ENCODE measurements around the gene FHL5.
"Not testable (repeated sequence)": the region's sequence is repeated elsewhere in the genome, so short reads cannot be mapped to it uniquely, and the experiment has no call there.

FHL5 gene

GRCh38 chr6:96608074-96608473, 45.1 kb downstream of the FHL5 start:
- no peak overlapping the region for H3K4me3 ChIP-seq (ENCODE audit: low read depth, low read length)

GRCh38 chr6:96610019-96610418, 47.1 kb downstream of the FHL5 start:
- H3K4me3 ChIP-seq (ENCODE audit: low read depth, low read length): no peak overlapping the region

GRCh38 chr6:96611342-96611991, 48.5 kb downstream of the FHL5 start:
- H3K4me3 ChIP-seq (ENCODE audit: low read depth, low read length): no peak overlapping the region

- H3K4me3 ChIP-seq (ENCODE audit: low read depth, low read length): no peak overlapping the region
Observed at GRCh38 chr6:96613291-96613999, 50.5 kb downstream of the FHL5 start.

- no peak overlapping the region for H3K4me3 ChIP-seq (ENCODE audit: low read depth, low read length)
Observed at GRCh38 chr6:96620851-96621250, 57.9 kb downstream of the FHL5 start.

GRCh38 chr6:96621983-96622382, 59.1 kb downstream of the FHL5 start:
- H3K4me3 ChIP-seq (ENCODE audit: low read depth, low read length): no peak overlapping the region

GRCh38 chr6:96624957-96625356, 62.0 kb downstream of the FHL5 start:
- H3K4me3 ChIP-seq (ENCODE audit: low read depth, low read length): no peak overlapping the region

GRCh38 chr6:96626759-96627364, 63.9 kb downstream of the FHL5 start:
- H3K4me3 ChIP-seq (ENCODE audit: low read depth, low read length): no peak overlapping the region

- no peak overlapping the region for H3K4me3 ChIP-seq (ENCODE audit: low read depth, low read length)
Observed at GRCh38 chr6:96631248-96631647, 68.3 kb downstream of the FHL5 start.

- not testable (repeated sequence) for H3K4me3 ChIP-seq (ENCODE audit: low read depth, low read length)
Observed at GRCh38 chr6:96637979-96638378, 75.1 kb downstream of the FHL5 start.

- H3K4me3 ChIP-seq (ENCODE audit: low read depth, low read length): no peak overlapping the region
Observed at GRCh38 chr6:96645106-96645505, 82.2 kb downstream of the FHL5 start.

GRCh38 chr6:96649926-96650325, 87.0 kb downstream of the FHL5 start:
- no peak overlapping the region for H3K4me3 ChIP-seq (ENCODE audit: low read depth, low read length)

- no peak overlapping the region for H3K4me3 ChIP-seq (ENCODE audit: low read depth, low read length)
Observed at GRCh38 chr6:96651816-96652215, 88.9 kb downstream of the FHL5 start.

- H3K4me3 ChIP-seq (ENCODE audit: low read depth, low read length): no peak overlapping the region
Observed at GRCh38 chr6:96652552-96652951, 89.6 kb downstream of the FHL5 start.

- H3K4me3 ChIP-seq (ENCODE audit: low read depth, low read length): no peak overlapping the region
Observed at GRCh38 chr6:96653181-96653580, 90.3 kb downstream of the FHL5 start.

- no peak overlapping the region for H3K4me3 ChIP-seq (ENCODE audit: low read depth, low read length)
Observed at GRCh38 chr6:96656567-96656966, 93.6 kb downstream of the FHL5 start.

GRCh38 chr6:96657344-96657743, 94.4 kb downstream of the FHL5 start:
- no peak overlapping the region for H3K4me3 ChIP-seq (ENCODE audit: low read depth, low read length)

GRCh38 chr6:96659084-96659845, 96.3 kb downstream of the FHL5 start:
- H3K4me3 ChIP-seq (ENCODE audit: low read depth, low read length): no peak overlapping the region
